Measurements from ENCODE around the gene HGFAC.

The HGFAC gene

GRCh38 chr4:3420956-3421355 is 20.8 kb upstream of the HGFAC start:
- in situ Hi-C loops (cut with HindIII; ENCODE audit: low sequenced_read_pairs) = no loop called here
- DNase-seq (ENCODE audit: low read depth, low spot score) = no peak
- H3K4me3 ChIP-seq (ENCODE audit: low read depth, low read length) = no peak overlapping the region
- no peak for TF ChIP-seq CTCF (IDR thresholded peaks at IDR 0.05; ENCODE audit: low read depth, low read length)

- no peak for TF ChIP-seq CTCF (IDR thresholded peaks at IDR 0.05; ENCODE audit: low read depth, low read length)
- H3K4me3 ChIP-seq (ENCODE audit: low read depth, low read length) = no peak overlapping the region
- in situ Hi-C loops (cut with HindIII; ENCODE audit: low sequenced_read_pairs) = no loop called here
- DNase-seq (ENCODE audit: low read depth, low spot score) = no peak
Measured at GRCh38 chr4:3421470-3421869, 20.3 kb upstream of the HGFAC start.

GRCh38 chr4:3422241-3422801 is 19.4 kb upstream of the HGFAC start:
- in situ Hi-C loops (cut with HindIII; ENCODE audit: low sequenced_read_pairs) = no loop called here
- H3K4me3 ChIP-seq (ENCODE audit: low read depth, low read length) = no peak overlapping the region
- no peak for DNase-seq (ENCODE audit: low read depth, low spot score)
- TF ChIP-seq CTCF (IDR thresholded peaks at IDR 0.05; ENCODE audit: low read depth, low read length) = no peak

- TF ChIP-seq CTCF (IDR thresholded peaks at IDR 0.05; ENCODE audit: low read depth, low read length) = no peak
- no peak for DNase-seq (ENCODE audit: low read depth, low spot score)
- in situ Hi-C loops (cut with HindIII; ENCODE audit: low sequenced_read_pairs) = no loop called here
Measured at GRCh38 chr4:3422808-3423297, 18.9 kb upstream of the HGFAC start.

GRCh38 chr4:3423406-3423805 is 18.4 kb upstream of the HGFAC start:
- in situ Hi-C loops (cut with HindIII; ENCODE audit: low sequenced_read_pairs) = no loop called here
- H3K4me3 ChIP-seq (ENCODE audit: low read depth, low read length) = no peak overlapping the region
- no peak for TF ChIP-seq CTCF (IDR thresholded peaks at IDR 0.05; ENCODE audit: low read depth, low read length)
- DNase-seq (ENCODE audit: low read depth, low spot score) = no peak

More at GRCh38 chr4:3422808-3423297, 18.9 kb upstream of the HGFAC start:
- no peak overlapping the region for H3K4me3 ChIP-seq (ENCODE audit: low read depth, low read length)

GRCh38 chr4:3423952-3424351 is 17.8 kb upstream of the HGFAC start:
- TF ChIP-seq CTCF (IDR thresholded peaks at IDR 0.05; ENCODE audit: low read depth, low read length) = no peak
- H3K4me3 ChIP-seq (ENCODE audit: low read depth, low read length) = no peak overlapping the region
- no peak for DNase-seq (ENCODE audit: low read depth, low spot score)
- in situ Hi-C loops (cut with HindIII; ENCODE audit: low sequenced_read_pairs) = no loop called here
